Stimulated activated CD8-positive, alpha-beta memory T cell treated with anti-CD3 and anti-CD28 coated beads, Interleukin-12 subunit alpha, Interleukin-12 subunit beta, amount 100 ng/mL, for 4 hours (primary cell): ENCODE data around the gene USP20.
"Not testable (repeated sequence)": the region's sequence is repeated elsewhere in the genome, so short reads cannot be mapped to it uniquely, and the experiment has no call there.

Experiments used
- DNase-seq: peaks from one replicate; pipeline ENCODE4 v3.0.0-alpha.2; 2020; ENCODE audit warnings: low read depth

Gene USP20

DNA sequence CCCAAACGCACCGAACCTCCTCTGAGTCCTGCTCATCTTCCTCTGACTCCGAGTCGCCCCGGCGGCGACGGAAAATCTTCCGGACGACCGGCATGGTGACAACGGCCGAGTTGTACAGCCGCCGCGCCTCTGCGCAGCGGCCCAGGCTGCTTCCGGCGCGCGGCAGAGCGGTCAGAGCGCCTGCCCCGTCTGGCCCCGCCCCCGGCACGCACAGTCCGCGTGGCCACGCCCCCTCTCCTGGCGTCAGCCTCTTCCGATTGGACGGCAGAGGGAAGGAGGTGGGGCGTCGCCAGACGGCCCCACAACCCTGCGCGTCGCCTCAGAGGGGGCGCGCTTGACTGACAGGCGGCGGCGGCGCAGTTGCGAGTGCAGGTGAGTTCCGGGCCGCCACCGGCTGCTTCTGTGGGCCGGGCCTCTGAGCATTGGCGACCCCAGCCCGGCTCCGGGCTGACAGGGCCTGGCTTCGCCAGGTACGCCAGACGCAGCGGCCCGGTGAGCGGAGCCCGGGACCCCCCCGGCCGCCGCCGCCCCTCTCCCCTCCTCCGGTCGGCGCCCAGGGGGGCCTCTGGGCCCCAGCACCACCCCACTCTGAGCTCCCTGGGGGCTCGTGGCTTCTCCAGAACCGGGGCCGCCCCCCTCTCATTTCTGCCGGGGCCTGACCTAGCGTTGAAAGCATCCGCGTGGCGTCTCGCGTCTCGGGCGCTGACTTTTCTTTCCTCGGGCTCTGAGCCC, at the start of gene USP20, which contains the start of gene C9orf78:
Gene USP20 (plus strand): TSS at position 331 of the 732 bp plus-strand sequence. CDS start 17,098 bp downstream, outside the sequence.
Gene C9orf78 (minus strand): TSS at position 148 of the 732 bp plus-strand sequence. CDS start 54 bp downstream, at position 94.
- peak; percentile 95 for DNase-seq

GRCh38 chr9:129785866-129786265, 49.4 kb upstream of the USP20 start:
- no peak for DNase-seq

- no peak for DNase-seq
These were observed 48.8 kb upstream of the USP20 start for GRCh38 chr9:129786481-129786880.

DNA sequence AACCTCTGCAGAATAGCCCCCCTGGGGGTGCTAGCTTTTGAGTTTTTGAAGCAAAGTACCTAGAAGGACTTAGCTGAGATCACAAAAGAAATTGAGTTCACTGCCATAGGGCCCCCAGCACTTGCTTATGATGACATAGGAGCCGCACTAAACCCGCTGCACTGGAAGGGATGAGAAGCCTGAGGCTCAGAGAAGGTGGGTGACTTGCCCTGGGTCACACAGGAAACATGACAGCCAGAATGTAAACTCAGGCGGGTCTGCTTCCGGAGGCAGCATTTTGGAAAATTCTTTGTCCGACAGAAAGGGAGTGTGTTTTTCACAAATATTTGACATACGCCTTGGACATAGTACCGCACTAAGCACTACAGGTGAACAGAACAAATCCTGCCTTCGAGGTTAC, 40.7 kb upstream of the USP20 start:
- no peak for DNase-seq

DNA sequence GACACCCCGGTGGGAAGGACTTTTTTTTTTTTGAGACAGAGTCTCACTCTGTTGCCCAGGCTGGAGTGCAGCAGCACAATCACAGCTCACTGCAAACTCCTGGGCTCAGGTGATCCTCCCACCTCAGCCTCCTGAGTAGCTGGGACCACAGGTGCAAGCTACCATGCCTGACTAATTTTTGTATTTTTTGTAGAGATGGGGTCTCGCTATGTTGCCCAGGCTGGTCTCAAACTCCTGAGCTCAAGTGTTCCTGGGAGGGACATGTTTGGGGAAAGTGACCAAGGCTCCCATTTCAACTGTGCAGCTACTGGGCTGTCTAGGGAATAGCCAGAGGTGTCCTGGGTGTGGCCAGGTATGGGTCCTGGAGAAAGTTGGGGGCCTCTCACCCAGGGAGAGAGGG, 39.2 kb upstream of the USP20 start:
- DNase-seq, result not testable (repeated sequence)

GRCh38 chr9:129798973-129799372, 36.3 kb upstream of the USP20 start:
- DNase-seq, result no peak

GRCh38 chr9:129801504-129801903, 33.8 kb upstream of the USP20 start:
- DNase-seq, result no peak

DNA sequence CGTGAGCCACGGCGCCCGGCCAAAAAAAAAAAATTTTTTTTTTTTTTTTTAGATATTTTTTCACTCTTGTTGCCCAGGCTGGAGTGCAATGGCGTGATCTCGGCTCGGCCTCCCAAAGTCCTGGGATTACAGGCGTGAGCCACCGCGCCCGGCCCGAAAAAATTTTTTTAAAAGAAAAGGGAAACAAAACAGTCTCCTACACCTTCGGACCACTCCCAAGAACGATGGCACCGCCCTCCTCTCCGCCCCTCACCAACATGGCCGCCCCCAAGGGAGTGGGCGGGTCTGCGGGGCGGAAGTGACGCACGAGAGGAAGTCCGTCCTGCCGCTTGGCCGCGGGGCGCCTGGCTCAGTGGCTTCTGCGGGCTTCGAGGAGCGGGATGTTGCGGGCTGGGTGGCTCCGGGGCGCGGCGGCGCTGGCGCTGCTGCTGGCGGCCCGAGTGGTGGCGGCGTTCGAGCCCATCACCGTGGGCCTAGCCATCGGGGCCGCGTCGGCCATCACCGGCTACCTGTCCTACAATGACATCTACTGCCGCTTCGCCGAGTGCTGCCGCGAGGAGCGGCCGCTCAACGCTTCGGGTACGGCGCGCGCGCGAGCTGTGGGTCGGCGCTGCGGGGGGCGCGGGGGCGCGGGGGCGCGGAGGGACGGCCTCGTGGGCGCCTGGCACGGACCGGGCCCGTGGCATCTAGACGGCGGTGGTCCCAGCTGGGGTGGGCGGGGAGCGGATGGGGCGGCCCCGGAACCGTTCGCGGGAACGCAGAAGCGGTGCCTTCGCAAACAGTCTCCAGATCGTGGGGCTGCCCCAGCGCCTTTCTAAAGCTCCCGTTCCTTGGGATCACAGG, 32.2 kb upstream of the USP20 start, which contains the start of gene TOR1B:
Gene TOR1B (plus strand): TSS at position 352 of the 843 bp plus-strand sequence. CDS start 29 bp downstream, at position 381.
- peak; percentile 92 for DNase-seq

GRCh38 chr9:129803676-129804060, 31.6 kb upstream of the USP20 start:
- no peak for DNase-seq

DNA sequence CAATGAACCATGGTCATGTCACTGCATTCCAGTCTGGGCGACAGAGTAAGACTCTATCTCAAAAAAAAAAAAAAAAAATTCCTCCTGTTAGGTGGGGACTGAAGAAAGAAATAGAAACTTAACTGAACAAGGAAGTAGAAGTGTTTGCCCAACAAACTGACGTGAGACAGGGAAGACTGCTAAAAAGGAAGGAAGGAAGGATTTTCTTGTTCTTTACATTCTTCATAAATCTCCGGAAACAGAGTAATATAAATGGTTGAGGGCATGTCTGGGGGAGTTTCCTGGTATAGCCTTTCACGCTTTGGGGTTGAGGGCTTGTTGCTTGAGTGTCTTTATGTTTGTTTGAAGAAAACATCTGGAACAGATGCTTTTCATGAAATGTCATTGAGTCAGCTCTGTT, 29.2 kb upstream of the USP20 start:
- DNase-seq, result no peak

DNA sequence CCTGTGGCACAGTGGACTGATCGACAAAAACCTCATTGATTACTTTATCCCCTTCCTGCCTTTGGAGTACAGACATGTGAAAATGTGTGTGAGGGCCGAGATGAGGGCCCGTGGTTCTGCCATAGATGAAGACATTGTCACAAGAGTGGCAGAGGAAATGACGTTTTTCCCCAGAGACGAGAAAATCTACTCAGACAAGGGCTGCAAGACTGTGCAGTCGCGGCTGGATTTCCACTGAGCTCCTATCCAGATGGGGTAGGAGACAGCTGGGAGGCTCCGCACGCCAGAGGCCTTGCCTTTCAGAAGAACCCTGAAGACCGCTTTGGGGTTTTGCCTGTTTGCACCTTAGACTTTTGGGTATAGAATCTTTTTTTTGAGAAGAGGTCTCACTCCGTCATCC, 25.9 kb upstream of the USP20 start:
- no peak for DNase-seq

GRCh38 chr9:129810116-129810515, 25.1 kb upstream of the USP20 start:
- DNase-seq, result no peak

GRCh38 chr9:129810788-129811187, 24.5 kb upstream of the USP20 start:
- no peak for DNase-seq

GRCh38 chr9:129811967-129812363, 23.3 kb upstream of the USP20 start:
- DNase-seq, result no peak

DNA sequence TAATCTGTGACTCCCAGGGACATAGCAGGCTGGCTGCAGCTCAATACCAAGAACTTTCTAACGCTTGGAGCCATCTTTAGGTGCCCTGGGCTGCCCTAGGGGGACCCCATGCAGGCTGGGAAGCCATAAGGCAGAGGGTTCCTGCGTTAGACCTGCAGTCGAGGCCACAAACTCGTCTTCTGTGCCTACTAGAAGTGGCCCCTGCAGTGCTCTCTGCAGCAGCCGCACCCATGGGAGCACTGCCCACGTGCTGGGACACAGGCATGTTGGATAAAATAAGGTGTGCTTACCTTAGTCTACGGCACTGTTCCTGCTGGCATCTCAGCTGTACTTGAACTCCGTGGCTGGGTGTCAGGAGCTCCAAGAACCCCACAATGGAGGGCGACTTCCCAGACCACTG, 22.9 kb upstream of the USP20 start:
- no peak for DNase-seq

DNA sequence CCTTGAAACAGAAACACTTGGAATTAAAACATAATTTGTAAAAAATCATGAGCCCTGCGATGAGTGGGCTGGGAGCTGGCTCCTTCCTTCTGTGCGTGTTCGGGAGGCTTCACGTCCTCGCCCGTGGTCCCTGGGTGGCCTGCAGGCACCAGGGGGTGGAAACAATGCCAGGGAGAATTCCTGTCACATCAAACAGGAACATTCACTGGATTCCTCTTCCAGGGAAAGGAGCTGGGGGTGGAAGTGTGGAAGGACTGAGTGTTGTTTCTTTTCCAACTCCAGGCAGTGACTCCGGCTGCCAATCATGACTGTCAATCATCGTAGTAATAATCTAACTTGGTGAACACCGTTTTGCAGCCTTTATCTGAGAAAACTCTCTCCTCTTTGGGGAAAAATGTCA, 21.6 kb upstream of the USP20 start:
- no peak for DNase-seq

DNA sequence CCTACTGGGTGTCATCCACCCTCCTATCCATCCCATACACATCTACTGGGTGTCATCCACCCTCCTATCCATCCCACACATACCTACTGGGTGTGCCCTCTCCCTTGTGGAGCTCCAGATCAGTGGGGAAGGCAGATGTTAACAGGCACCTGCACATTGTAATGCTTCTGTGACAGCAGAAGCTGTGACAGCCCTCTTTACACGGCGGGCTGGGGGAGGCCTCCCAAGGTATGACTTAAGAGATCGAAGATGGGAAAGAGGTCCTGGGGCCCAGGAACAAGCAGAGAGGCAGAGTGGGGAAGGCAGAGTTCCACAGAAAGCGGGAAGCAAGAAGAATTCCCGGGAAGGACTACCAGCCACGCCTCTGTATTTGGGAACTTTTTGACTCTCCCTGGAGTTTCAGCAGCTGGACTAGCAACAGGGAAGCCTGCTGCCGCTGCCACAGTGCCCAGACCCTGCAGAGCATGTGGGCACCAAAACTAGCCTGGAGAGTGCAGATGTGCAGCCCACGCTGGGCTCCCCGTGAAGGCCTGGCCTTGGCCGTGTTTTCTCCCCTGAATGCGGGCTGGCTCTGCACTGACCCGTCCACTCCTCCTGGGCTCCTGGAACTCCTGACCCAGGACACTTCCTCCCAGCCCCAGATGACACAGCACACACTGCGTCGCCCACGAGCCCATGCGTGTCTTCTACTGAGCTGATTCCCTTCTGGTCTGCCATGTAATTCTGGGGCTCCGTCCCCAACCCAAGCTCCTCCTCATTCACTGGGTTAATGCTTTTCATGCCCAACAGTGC, 20.6 kb upstream of the USP20 start:
- no peak for DNase-seq

DNA sequence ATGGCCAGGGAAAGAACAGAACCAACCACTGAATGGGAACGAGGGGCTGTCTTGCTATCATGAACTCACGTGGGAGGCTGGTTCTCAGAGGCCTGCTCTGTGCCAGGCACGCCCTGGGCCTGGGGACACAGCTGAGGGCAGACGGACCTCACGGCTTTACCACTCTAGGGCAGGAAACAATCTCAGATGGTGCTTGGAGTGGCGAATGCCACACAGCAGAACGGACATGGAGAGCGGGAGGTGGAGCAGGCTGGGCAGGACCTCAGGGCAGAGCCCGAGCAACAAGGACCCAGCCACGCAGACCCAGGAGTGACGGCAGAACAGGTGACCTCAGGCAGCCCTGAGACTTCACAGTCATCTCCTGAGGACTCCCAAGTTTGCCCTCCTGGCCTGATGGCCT, 20.0 kb upstream of the USP20 start:
- DNase-seq, result no peak

- DNase-seq, result no peak
These were observed 18.5 kb upstream of the USP20 start for GRCh38 chr9:129816501-129817435.

- DNase-seq, result no peak
These were observed 12.2 kb upstream of the USP20 start for GRCh38 chr9:129822898-129823541.

- DNase-seq, result no peak
These were observed 11.7 kb upstream of the USP20 start for GRCh38 chr9:129823542-129823934.
